Stomach smooth muscle (tissue), 2 donors: Measurements from ENCODE around the gene CFAP73.
"Not testable (repeated sequence)": the region's sequence is repeated elsewhere in the genome, so short reads cannot be mapped to it uniquely, and the experiment has no call there.

ENCODE experiments used
- H3K27ac ChIP-seq: one replicate; pipeline ENCODE4 v1.7.0; 2013; ENCODE audit warnings: mild to moderate bottlenecking, low read length, inconsistent platforms
- H3K27me3 ChIP-seq, 2 donors: one replicate each; pipeline ENCODE4 v1.7.0; 2013; ENCODE audit warnings: low read length in 2 of 2; ENCODE audit not compliant: insufficient read depth in 2 of 2, control insufficient read depth in 1 of 2
- H3K36me3 ChIP-seq, 2 donors: one replicate each; pipeline ENCODE4 v1.7.0; 2013; ENCODE audit warnings: low read length in 2 of 2; ENCODE audit not compliant: control insufficient read depth in 2 of 2, insufficient read depth in 2 of 2
- H3K4me1 ChIP-seq: one replicate; pipeline ENCODE4 v1.7.0; 2013; ENCODE audit warnings: low read length; ENCODE audit not compliant: control insufficient read depth, insufficient read depth
- H3K4me3 ChIP-seq, 2 donors: one replicate each; pipeline ENCODE4 v1.7.0; 2013; ENCODE audit warnings: low read length in 2 of 2
- H3K9ac ChIP-seq, 2 donors: one replicate each; pipeline ENCODE4 v1.7.0; 2013; ENCODE audit warnings: low read length in 2 of 2, mild to moderate bottlenecking in 1 of 2
- H3K9me3 ChIP-seq, 2 donors: one replicate each; pipeline ENCODE4 v1.7.0; 2013; ENCODE audit warnings: low read length in 2 of 2; ENCODE audit not compliant: control insufficient read depth in 2 of 2
- donor health status: healthy.
- donor health status: Pancreatic carcinoma.

CFAP73 gene

GRCh38 chr12:113204804-113205203 lies 55.3 kb downstream of the CFAP73 start:
- H3K27me3 ChIP-seq: no peaks in the 10 kb centered on the region
- no peaks in the 10 kb centered on the region for H3K9me3 ChIP-seq
- no peak overlapping the region for H3K27ac ChIP-seq
- no peak overlapping the region for H3K4me3 ChIP-seq
- no peaks in the 10 kb centered on the region for H3K36me3 ChIP-seq
- no peaks in the 10 kb centered on the region for H3K4me1 ChIP-seq
- no peak overlapping the region for H3K9ac ChIP-seq

GRCh38 chr12:113206802-113207201 lies 57.3 kb downstream of the CFAP73 start:
- not testable (repeated sequence) for H3K27ac ChIP-seq

GRCh38 chr12:113207613-113208040 lies 58.1 kb downstream of the CFAP73 start:
- H3K9ac ChIP-seq: no peak overlapping the region
- no peak overlapping the region for H3K27ac ChIP-seq
- no peaks in the 10 kb centered on the region for H3K9me3 ChIP-seq
- no peaks in the 10 kb centered on the region for H3K27me3 ChIP-seq
- H3K4me1 ChIP-seq: no peaks in the 10 kb centered on the region
- no peak overlapping the region for H3K4me3 ChIP-seq
- H3K36me3 ChIP-seq: no peaks in the 10 kb centered on the region

More at GRCh38 chr12:113206802-113207201, 57.3 kb downstream of the CFAP73 start:
- not testable (repeated sequence) for H3K9me3 ChIP-seq, H3K27me3 ChIP-seq, H3K4me1 ChIP-seq, H3K9ac ChIP-seq, H3K36me3 ChIP-seq, H3K4me3 ChIP-seq

GRCh38 chr12:113208041-113208934 lies 58.8 kb downstream of the CFAP73 start:
- Histone ChIP-seq H3K27ac (no peak overlapping the region), H3K36me3 (no peaks in the 10 kb centered on the region), H3K9ac (no peak overlapping the region), H3K9me3 (no peaks in the 10 kb centered on the region), H3K27me3 (no peaks in the 10 kb centered on the region), H3K4me3 (no peak overlapping the region), H3K4me1 (no peaks in the 10 kb centered on the region)
